Measurements from ENCODE around the gene THADA.

The THADA gene

GRCh38 chr2:43302182-43302960 lies 293.5 kb downstream of the THADA start:
- no peaks in the 10 kb centered on the region; the same call in 1 of the 2 replicates for H3K4me1 ChIP-seq (ENCODE audit: control insufficient read depth, low read length)

GRCh38 chr2:43300781-43301583 lies 294.9 kb downstream of the THADA start:
- Histone ChIP-seq H3K27ac (ENCODE audit: low read depth, low read length) (no peak overlapping the region), H3K9me3 (ENCODE audit: control insufficient read depth, insufficient read depth, low read length) (no peaks in the 10 kb centered on the region), H3K9me2 (replicated peaks; ENCODE audit: control insufficient read depth, low read length) (no peaks in the 10 kb centered on the region), H3K36me3 (ENCODE audit: control insufficient read depth, low read length) (no peaks in the 10 kb centered on the region), H3K4me2 (ENCODE audit: low read length) (no peak overlapping the region), H3K4me1 (ENCODE audit: control insufficient read depth, low read length) (no peaks in the 10 kb centered on the region; the same call in 1 of the 2 replicates), H3F3A (ENCODE audit: control insufficient read depth, insufficient read depth) (no peaks in the 10 kb centered on the region), H3K27me3 (ENCODE audit: control insufficient read depth, low read length) (no peaks in the 10 kb centered on the region), H4K20me1 (ENCODE audit: control insufficient read depth, insufficient read depth, low read depth, low read length) (no peaks in the 10 kb centered on the region), H3K4me3 (ENCODE audit: low read length) (no peak overlapping the region), H3K79me2 (ENCODE audit: control insufficient read depth, low read length) (no peaks in the 10 kb centered on the region)
- TF ChIP-seq CTCF (IDR thresholded peaks at IDR 0.05; ENCODE audit: low read depth, low read length, poor library complexity, severe bottlenecking), result no peak
- TF ChIP-seq EZH2phosphoT487 (IDR thresholded peaks at IDR 0.05; ENCODE audit: borderline replicate concordance, low read length), result no peak

More at GRCh38 chr2:43302182-43302960, 293.5 kb downstream of the THADA start:
- Histone ChIP-seq H4K20me1 (ENCODE audit: control insufficient read depth, insufficient read depth, low read depth, low read length) (no peaks in the 10 kb centered on the region), H3K9me3 (ENCODE audit: control insufficient read depth, insufficient read depth, low read length) (no peaks in the 10 kb centered on the region), H3K27ac (ENCODE audit: low read depth, low read length) (no peak overlapping the region), H3F3A (ENCODE audit: control insufficient read depth, insufficient read depth) (no peaks in the 10 kb centered on the region), H3K36me3 (ENCODE audit: control insufficient read depth, low read length) (no peaks in the 10 kb centered on the region), H3K4me3 (ENCODE audit: low read length) (no peak overlapping the region), H3K79me2 (ENCODE audit: control insufficient read depth, low read length) (no peaks in the 10 kb centered on the region), H3K4me2 (ENCODE audit: low read length) (no peak overlapping the region), H3K27me3 (ENCODE audit: control insufficient read depth, low read length) (no peaks in the 10 kb centered on the region), H3K9me2 (replicated peaks; ENCODE audit: control insufficient read depth, low read length) (no peaks in the 10 kb centered on the region)
- TF ChIP-seq EZH2phosphoT487 (IDR thresholded peaks at IDR 0.05; ENCODE audit: borderline replicate concordance, low read length) (no peak), CTCF (IDR thresholded peaks at IDR 0.05; ENCODE audit: low read depth, low read length, poor library complexity, severe bottlenecking) (no peak)

GRCh38 chr2:43300222-43300621 lies 295.6 kb downstream of the THADA start:
- Histone ChIP-seq H3K4me3 (ENCODE audit: low read length) (no peak overlapping the region), H4K20me1 (ENCODE audit: control insufficient read depth, insufficient read depth, low read depth, low read length) (no peaks in the 10 kb centered on the region), H3K36me3 (ENCODE audit: control insufficient read depth, low read length) (no peaks in the 10 kb centered on the region), H3K9me3 (ENCODE audit: control insufficient read depth, insufficient read depth, low read length) (no peaks in the 10 kb centered on the region), H3K27me3 (ENCODE audit: control insufficient read depth, low read length) (no peaks in the 10 kb centered on the region), H3K4me2 (ENCODE audit: low read length) (no peak overlapping the region), H3K79me2 (ENCODE audit: control insufficient read depth, low read length) (no peaks in the 10 kb centered on the region), H3K27ac (ENCODE audit: low read depth, low read length) (no peak overlapping the region), H3K4me1 (ENCODE audit: control insufficient read depth, low read length) (no peaks in the 10 kb centered on the region), H3K9me2 (replicated peaks; ENCODE audit: control insufficient read depth, low read length) (no peaks in the 10 kb centered on the region), H3F3A (ENCODE audit: control insufficient read depth, insufficient read depth) (no peaks in the 10 kb centered on the region)
- no peak for TF ChIP-seq CTCF (IDR thresholded peaks at IDR 0.05; ENCODE audit: low read depth, low read length, poor library complexity, severe bottlenecking)
- no peak for TF ChIP-seq EZH2phosphoT487 (IDR thresholded peaks at IDR 0.05; ENCODE audit: borderline replicate concordance, low read length)

Measured in DOHH2 (cell line).